ENCODE measurements around the gene CYB561D2. TPM values are rescaled to one million over a fixed set of nuclear protein-coding genes. Genes with fewer than 3 reads are reported as not detected.

The CYB561D2 gene
- total and polyA plus RNA-seq, 11 donors = 4.9 to 18.6 (median 7.8) TPM

- intact Hi-C loops (cut with DNase I) = no loop called here
- WGBS, 4 donors = 63 to 69% (median 66%) methylated on average over 12 of the region's 12 CpGs
- DNase-seq (no peak), ATAC-seq (no peak)
- no peaks in the 10 kb centered on the region for H3K9me3 ChIP-seq
- no peak overlapping the region for H3K27ac ChIP-seq
- H3K36me3 ChIP-seq = no peaks in the 10 kb centered on the region
- H3K4me1 ChIP-seq = no peaks in the 10 kb centered on the region
- no peak overlapping the region for H3K4me3 ChIP-seq
- no peak for TF ChIP-seq CTCF (IDR thresholded peaks at IDR 0.05)
- no peak for TF ChIP-seq POLR2A (IDR thresholded peaks at IDR 0.05)
- no peaks in the 10 kb centered on the region for H3K27me3 ChIP-seq
These were observed 22.7 kb downstream of the CYB561D2 start for GRCh38 chr3:50373146-50374051.

- no peak for DNase-seq
- H3K27me3 ChIP-seq = no peaks in the 10 kb centered on the region
- no peaks in the 10 kb centered on the region for H3K36me3 ChIP-seq
- H3K4me3 ChIP-seq = no peak overlapping the region
- H3K27ac ChIP-seq = no peak overlapping the region
- ATAC-seq = no peak
- WGBS, 4 donors = 82 to 85% (median 83%) methylated on average over 14 to 22 of the region's 22 CpGs
- intact Hi-C loops (cut with DNase I) = no loop called here
- H3K4me1 ChIP-seq = no peaks in the 10 kb centered on the region
- no peak for TF ChIP-seq POLR2A (IDR thresholded peaks at IDR 0.05)
- TF ChIP-seq CTCF (IDR thresholded peaks at IDR 0.05) = no peak
- no peaks in the 10 kb centered on the region for H3K9me3 ChIP-seq
These were observed 23.9 kb downstream of the CYB561D2 start for GRCh38 chr3:50374363-50375257.

- 72 to 79% (median 74%) methylated on average over 7 of the region's 7 CpGs for WGBS, 4 donors
- no peak overlapping the region for H3K4me3 ChIP-seq
- TF ChIP-seq POLR2A (IDR thresholded peaks at IDR 0.05) = no peak
- TF ChIP-seq CTCF (IDR thresholded peaks at IDR 0.05) = no peak
- no peaks in the 10 kb centered on the region for H3K9me3 ChIP-seq
- intact Hi-C loops (cut with DNase I) = no loop called here
- no peaks in the 10 kb centered on the region for H3K27me3 ChIP-seq
- no peak overlapping the region for H3K27ac ChIP-seq
- no peaks in the 10 kb centered on the region for H3K36me3 ChIP-seq
- no peaks in the 10 kb centered on the region for H3K4me1 ChIP-seq
- no peak for DNase-seq
- ATAC-seq = no peak
These were observed 24.7 kb downstream of the CYB561D2 start for GRCh38 chr3:50375258-50375931.
